AG09309 (cell line): ENCODE measurements around the gene TMEM132E.

Source experiments
- DNase-seq: peaks from one replicate; pipeline ENCODE4 v3.0.0-alpha.2; 2010; ENCODE audit warnings: low read depth
- H3K4me3 ChIP-seq: 2 replicates; pipeline ENCODE4 v1.5.1; 2011; ENCODE audit warnings: mild to moderate bottlenecking, low read depth, low read length, moderate library complexity; ENCODE audit not compliant: control insufficient read depth
- TF ChIP-seq, protein P1 (sequence below): IDR thresholded peaks from 2 replicates; pipeline ENCODE4 v1.5.1; 2011; ENCODE audit warnings: mild to moderate bottlenecking, low read depth, low read length, inconsistent platforms; ENCODE audit not compliant: insufficient read depth, control insufficient read depth; ENCODE audit errors: missing control alignments

TMEM132E gene

DNA sequence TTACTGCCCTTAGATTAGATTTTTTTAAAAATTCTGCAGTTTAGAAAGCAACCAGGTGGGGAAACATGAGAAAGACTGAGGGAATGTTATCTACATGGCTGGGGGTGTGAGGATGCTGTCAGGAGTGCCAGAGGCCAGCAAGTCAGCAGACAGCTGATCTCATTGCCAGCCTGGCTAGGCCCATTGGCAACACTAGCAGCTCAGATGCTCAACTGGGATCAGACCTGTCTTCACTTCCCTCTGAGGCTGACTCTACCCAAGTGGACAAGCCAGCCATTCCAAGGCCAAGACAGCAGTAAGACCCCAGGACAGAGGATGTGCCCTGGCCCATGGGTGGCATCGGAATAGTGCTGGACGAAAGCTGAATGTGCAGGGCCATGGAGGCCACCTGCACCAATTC is 96.2 kb downstream of the TMEM132E start:
- DNase-seq: no peak
- no peak overlapping the region for H3K4me3 ChIP-seq
- TF ChIP-seq, protein P1, sequence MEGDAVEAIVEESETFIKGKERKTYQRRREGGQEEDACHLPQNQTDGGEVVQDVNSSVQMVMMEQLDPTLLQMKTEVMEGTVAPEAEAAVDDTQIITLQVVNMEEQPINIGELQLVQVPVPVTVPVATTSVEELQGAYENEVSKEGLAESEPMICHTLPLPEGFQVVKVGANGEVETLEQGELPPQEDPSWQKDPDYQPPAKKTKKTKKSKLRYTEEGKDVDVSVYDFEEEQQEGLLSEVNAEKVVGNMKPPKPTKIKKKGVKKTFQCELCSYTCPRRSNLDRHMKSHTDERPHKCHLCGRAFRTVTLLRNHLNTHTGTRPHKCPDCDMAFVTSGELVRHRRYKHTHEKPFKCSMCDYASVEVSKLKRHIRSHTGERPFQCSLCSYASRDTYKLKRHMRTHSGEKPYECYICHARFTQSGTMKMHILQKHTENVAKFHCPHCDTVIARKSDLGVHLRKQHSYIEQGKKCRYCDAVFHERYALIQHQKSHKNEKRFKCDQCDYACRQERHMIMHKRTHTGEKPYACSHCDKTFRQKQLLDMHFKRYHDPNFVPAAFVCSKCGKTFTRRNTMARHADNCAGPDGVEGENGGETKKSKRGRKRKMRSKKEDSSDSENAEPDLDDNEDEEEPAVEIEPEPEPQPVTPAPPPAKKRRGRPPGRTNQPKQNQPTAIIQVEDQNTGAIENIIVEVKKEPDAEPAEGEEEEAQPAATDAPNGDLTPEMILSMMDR: no peak

DNA sequence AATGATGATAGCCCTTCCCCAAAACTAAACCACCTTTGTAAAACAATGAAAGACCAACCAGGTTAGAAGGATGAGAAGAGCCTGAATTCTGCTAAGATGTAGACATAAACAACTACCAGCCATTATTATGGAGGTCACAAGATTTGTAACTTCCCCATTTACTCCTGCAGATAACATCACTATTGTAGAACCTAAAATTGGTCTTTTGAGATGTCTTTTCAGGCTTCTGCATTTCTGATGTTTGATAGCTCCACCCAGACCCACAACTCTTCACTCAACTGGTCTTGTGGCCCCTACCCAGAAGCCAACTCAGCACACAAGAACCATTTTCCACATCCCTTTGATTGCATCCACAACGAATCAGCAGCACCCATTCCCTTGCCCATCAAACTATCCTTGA is 100.8 kb downstream of the TMEM132E start:
- H3K4me3 ChIP-seq: no peak overlapping the region
- TF ChIP-seq, protein P1: no peak
- DNase-seq: no peak

DNA sequence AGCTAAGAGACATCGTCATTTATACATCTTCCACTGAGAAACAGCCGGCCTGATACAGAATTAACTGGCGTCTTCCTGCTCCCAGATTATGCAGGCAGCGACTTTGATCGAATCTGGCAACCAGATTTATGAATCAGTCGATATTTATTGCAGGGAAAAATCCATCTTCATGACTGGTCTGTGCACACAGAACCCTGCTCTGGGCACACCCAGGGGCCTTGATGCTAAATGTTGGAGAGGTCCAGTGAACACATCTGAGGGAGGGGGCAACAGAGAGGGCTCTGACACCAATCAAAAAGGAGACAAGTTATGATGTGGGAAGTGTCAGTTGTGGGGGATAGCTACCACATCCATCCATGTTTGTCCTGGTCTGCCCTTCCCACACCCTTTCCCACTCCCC is 102.9 kb downstream of the TMEM132E start:
- H3K4me3 ChIP-seq: no peak overlapping the region
- TF ChIP-seq, protein P1: no peak
- no peak for DNase-seq

DNA sequence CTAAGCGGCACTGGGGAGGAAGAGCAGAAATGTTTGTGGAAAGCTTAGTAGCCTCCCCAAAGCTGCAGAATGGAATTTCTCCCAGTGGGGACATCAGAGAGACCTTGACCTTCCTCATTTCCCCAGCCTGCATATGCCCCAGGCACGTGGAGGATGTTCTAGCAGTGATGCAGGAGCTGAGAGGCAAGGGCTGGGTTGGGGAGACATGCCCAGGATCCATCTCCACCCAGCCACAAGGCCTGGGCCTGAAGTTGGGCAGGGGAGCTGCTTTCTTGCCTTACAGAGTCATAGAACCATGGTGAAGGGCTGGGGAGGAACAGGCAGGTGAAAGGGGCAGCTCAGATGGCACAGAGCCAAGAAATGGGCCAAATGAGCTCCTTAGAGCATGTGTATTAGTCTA is 104.0 kb downstream of the TMEM132E start:
- no peak for DNase-seq
- TF ChIP-seq, protein P1: no peak
- no peak overlapping the region for H3K4me3 ChIP-seq
